GM19455 (cell line): ENCODE results near the gene TOMM5.
"Not testable (repeated sequence)": the region's sequence is repeated elsewhere in the genome, so short reads cannot be mapped to it uniquely, and the experiment has no call there.

ENCODE experiments used
- ATAC-seq: cut with Tn5 transposase; IDR thresholded peaks from one replicate; pipeline ENCODE4 v1.9.1; 2021; ENCODE audit not compliant: unreplicated experiment

TOMM5 gene

DNA sequence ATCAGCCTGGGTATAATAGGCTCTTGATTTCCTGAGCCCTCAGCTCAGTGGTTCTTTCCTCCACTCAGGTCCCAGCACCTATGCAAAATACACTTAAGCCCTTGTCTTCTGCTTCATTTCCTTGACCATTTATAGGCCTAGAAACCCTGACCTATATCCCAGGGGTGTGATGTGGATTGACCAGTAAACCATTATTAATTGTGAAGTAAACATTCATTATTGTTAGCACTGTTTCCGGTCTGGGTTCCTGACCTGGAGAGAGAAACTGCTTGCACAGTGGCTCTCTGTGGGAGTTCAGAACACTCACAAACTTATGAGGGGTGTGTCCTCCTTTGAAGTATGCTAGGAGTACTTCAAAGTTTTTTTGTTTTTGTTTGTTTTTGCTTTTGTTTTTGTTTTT lies 19.6 kb upstream of the TOMM5 start:
- no peak for ATAC-seq

DNA sequence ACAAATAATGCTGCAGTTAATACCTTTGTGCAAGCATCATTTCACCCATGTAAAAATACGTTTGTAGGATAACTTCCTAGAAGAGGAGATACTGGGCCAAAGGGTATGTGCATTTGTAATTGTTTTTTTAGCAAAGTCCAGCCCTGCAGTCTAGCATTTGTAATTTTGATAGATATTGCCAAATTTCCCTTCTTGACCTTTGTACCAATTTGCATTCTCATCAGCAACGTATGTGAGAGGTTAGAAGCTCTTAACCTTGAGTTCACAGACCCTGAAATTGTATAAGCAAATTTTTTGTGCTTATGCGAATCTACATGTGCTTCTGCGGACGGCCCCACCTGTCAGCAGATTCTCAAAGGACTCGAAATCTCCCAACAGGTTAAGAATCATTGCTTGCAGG lies 18.6 kb upstream of the TOMM5 start:
- no peak for ATAC-seq

DNA sequence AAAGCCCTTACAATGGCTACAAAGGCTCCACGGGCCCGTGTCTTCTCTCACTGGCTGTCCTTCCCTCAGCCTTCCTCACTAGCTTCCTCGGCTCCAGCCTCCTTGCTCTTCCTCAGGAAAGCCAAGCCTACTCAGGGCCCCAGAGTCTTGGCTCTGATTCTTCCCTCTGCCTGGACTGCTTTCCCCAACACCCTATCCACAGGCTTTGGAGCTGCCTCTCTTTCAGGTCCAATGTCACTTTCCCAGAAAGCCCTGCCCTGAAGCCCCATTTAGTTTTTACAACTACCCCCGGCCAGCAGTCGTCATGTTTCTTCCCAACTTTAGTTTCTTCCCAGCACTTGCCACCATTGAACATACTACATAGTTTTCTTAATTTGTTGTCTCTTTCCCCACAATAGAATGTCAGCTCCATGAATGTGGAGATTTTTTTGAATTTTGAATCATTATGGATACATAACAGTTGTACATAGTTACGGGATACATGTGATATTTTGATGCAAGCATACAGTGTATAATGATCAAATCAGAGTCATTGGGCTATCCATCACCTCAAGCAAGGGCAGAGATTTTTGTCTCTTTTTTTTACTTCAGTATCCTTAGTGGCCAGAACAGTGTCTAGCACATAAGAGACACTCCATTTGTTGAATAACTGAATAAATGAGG lies 17.5 kb upstream of the TOMM5 start:
- no peak for ATAC-seq

DNA sequence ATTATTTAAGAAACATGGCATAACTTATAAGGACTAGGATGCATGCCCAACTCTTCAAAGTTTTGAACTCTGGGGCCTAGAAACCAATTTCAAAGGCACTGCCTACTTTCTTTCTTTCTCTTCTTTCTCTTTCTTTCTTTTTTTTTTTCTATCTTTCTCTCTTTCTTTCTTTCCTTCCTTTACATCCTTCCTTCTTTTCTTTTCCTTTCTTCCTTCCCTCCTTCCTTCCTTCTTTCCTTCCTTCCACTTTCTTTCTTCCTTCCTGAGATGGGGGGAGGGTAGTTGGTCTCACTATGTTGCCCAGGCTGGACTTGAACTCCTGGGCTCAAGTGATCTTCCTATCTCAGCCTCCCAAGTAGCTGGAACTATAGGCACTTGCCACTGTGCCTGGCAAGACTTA lies 15.9 kb upstream of the TOMM5 start:
- no peak for ATAC-seq

DNA sequence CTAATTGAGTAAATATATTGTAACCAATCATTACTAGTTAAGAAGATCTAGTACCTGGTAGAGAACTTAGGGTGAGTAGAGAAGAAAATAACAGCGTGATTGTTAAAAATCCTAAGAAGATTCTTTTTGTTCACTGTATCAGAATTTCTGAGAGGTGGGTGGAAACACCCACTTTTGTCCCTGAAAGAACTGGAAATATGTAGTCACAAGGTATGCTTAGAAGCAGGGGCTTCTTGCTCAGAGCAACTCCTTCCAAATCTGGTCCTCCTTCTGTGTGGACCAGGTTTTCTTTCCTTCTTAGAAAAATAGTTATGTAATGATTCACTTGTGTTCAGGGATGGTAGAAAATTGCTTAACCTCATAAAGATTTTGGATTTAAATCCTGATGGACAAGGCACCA lies 11.9 kb upstream of the TOMM5 start:
- ATAC-seq, result no peak

DNA sequence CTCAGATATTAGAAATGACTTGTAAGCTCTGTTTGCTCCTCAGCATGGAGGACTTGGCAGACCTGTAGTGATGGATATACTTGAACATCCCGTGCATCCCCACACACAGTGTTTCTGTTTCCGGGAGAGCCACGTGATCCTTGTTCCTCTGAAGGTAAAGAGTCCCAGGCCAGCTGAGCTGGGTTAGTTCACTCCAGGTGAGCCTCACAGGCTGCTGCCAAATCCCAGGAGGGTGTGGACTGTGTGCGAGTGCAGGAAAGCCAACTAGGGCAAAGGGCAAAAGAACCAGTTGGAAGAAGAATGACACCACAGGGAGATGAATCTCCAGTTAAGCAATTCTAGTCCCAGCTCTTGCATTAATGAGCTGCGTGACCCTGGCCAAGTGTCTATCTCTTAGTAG lies 10.4 kb upstream of the TOMM5 start:
- ATAC-seq, result no peak

DNA sequence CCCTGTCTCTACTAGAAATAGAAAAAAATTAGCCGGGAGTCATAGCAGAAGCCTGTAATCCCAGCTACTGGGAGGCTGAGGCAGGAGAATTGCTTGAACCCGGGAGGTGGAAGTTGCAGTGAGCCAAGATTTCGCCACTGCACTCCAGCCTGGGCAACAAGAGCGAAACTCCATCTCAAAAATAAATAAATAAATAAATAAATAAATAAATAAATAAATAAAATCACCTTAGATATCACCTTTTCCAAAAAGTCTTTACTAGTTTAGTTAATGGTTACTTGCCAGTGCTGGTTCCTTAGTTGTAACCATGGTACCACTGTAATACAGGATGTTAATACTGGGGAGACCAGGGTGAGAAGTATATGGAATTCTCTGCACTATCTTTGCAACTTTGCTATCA lies 9.7 kb upstream of the TOMM5 start:
- not testable (repeated sequence) for ATAC-seq

DNA sequence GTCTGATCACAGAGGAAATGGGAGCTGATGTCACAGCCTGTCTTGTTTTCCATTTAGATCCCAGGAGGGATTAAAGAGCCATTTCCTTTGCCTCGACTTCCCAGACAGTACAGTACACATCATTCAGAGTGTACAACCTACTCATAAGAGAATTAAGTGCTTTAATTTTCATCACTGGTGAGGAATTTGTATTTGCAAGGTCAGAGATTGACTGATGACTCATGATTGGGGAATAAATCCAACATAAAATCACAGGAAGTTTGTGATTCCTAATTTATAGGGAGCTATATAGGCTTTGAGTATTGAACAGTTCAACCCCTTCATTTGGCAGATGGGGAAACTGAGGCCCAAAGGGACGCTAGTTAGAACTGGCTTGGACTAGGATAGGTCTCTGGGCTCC lies 4.1 kb upstream of the TOMM5 start:
- no peak for ATAC-seq

DNA sequence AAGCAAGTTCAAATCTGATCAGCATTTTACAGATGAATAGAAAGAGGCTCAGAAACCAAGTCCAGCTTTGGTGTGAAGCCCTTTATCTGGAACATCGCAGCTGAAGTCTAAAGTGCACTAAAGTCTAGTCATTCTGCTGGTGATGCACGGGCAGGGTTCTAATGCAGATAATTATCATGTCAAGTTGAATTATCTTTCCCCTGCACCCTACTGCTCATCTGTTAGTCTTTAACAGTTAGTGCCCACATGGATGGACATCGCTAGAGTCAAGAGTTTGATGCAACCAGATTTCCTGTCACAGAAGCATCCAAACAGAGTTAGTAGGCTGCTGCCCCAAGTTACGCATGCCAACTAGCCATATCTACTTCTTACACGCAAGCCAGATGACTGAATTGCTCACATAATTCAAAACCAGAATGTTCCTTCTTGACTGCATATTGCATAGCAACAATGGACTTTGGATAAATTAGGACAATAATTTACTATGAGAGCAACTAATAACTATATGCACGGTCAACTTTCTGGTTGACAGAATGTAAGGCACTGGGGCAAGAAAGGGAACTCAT lies 1.6 kb upstream of the TOMM5 start:
- no peak for ATAC-seq

DNA sequence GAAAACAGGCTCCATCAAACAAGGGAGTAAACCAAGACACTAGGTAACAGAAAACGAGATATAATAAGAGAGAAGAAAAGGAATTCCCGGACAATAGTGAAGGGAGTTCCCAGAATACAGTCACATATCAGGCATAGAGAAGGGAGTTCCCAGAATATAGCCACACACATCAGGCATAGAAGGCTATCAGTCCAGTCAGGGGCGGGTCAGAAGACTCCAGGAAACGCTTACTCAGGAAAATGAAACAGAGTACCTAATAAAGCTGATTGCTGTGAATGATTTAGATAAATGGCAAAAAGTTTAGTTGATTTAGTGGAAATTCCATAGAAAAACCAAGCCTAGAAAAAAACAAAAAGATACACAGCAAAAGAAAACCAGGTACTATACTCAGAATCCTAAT lies 4.9 kb downstream of the TOMM5 start:
- no peak for ATAC-seq

DNA sequence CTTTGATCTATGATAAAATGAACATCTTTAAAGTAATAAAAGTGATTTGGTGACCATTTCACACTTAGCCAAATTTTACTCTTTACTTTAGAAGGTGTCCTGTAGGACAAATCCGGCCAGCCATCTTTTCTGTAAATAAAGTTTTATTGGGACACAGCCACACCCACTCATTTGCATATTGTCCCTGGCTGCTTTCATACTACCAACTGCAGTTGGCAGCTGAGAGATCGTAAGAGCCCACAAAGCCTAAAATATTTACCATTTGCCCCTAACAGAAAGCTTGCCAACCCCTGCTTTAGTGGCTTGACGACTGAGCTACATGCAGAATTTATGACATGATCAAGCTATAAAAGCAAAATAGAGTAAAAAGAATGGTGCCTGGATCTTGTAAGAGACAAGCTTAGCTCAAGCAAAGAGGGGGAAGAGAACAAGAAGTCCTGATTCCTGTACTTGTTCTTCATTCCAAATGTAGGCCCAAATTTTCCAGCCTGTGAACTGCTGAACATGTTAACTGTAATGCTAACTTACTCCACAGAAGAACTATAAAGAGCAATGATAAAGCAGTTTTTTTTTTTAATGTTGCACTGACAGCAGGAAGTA lies 8.8 kb downstream of the TOMM5 start:
- no peak for ATAC-seq

DNA sequence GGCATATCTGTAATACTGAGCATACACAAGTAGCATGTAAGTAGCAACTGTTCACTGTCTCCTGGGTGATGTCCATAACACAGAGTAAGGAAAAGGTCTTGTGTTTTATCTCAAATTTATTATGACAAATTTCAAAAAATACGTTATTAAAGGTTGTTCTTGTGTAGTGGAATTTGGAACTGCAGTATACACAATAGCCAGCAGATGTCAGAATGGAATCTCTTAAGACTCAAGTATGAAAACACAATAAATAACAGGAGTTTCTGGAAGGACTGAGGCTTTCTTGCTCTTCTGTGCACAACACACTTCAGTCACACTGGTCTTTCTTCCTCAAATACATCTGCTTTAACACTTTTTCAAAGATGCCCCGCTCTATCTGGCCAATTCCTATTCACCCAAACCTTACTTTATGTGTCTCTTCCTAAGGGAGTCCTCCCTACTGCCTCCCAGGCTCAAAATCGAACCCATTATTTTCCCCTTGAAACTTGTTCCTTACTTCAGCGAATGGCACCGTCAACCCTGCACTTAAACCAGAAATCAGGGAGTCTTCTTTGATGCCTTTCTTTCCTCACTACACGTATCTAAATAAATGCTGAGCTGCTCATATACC lies 9.7 kb downstream of the TOMM5 start:
- ATAC-seq, result no peak

DNA sequence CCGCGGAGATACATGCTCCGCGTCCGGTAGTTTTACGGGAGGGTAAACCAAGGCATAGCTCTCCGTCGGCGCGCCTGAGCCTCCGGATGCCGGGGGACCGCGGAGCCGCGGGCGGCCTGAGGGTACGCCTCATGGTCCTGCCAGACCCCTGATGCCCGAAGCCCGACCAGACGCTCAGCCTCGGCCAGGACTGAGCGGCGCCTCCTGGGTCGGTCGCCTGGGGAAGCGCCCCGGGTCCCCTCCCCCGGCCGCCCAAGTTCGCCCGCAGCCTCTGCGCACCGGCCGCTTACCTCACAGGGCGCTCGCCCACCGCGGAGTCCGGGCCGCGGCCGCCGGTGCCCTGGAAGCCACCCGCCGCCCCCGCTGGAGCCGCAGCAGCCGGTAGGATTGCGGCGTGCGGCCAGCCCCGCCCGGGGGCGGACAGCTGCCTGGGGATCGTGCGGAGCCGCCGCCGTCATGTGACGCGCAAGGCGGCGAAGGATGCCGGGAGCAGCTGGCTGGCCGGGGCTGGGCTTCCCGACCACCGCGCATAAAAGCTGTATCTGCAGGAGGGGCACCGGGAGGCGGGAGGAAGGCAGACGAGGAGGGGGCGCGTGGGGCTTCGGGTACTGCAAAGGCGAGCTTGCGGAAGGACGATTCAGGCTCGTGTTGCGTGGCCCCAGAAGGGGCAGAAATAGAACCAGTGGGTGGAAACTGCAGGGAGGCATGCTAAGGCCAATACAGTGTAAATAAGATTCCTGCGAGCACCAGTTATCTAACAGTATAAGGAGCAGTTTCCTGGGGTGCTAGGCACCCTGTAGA lies 16.3 kb downstream of the TOMM5 start, which contains the start of gene FBXO10:
FBXO10 (minus strand) TSS at position 460 of the 801 bp plus-strand sequence. CDS start 34,612 bp downstream, outside the sequence.
- peak; percentile 81 for ATAC-seq

DNA sequence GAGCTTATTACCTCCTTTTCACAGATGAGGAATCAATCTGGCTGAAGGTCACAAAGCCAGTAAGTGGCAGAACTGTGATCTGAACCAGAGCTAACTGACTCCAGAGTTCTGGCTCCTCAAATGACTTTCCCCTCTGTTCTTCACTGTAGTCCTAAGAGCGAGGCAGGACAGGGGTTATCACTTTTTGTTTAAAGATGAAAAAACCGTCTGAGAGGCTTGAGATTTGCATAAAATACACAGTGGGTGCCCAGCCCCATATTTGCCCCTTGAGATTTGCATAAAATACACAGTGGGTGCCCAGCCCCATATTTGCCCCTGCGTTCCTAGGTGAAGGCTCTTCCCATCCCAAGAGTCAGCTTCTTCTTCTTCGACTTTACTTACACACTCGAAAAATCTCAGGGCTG lies 16.9 kb downstream of the TOMM5 start:
- ATAC-seq, result peak; percentile 61

DNA sequence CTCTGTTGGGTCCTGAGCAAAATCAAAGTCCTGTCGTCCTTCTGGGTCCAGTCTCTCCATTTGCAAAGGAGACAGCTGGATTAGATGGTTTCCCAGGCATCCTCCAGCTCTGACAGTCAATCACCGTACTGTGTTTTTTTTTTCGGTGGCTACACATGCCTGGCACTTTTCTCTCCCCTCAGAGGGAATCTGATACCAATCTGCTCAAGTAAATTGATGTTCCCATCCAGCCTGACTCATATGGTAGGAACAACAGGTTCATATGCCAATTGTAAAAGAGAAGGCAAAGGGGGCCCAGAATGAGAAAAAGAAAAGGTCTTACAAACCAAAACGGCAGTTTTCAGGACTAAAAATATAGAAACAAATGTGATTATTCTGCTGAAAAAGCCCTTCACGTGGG lies 17.4 kb downstream of the TOMM5 start:
- no peak for ATAC-seq

DNA sequence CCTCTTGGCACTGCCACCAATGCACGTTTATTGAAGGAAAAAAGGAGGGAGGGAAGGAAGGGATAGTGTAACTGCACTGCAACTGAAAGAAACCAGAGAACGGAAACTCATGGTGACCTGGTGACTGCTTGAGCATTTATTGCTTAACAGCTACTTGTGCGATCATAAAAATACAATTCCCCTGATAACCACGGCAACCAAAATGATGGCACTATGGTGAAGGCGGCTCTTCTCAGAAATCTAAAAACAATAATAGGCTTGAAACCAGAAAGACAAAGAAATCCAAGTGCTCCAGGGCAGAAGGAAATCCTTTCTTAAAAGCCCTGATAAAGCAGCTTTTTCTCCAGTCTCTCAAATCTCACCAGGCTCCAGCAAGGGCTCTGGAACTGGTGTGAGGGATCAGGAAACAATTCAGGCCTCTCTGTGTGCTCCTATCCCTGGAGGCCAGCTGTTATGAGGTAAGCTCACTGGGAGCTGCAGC lies 18.1 kb downstream of the TOMM5 start:
- ATAC-seq, result no peak

DNA sequence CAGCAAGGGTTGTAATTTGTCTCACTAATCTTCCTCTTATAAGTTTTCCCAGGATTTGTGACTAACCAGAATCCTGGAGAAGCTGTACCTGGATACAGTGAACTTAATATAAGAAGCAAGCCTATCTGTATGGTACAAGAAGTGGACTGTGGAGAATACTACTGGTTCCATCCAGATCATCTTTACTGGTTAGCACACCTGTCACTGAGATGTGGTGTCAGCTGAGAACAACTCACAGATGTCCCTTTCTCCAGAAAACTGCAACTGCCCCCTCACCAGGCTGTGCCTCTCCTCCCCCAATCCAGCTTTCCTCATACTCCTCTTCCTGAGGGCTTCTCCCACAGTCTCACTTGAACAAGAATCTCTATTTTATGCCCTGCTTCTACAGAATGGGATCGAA lies 21.1 kb downstream of the TOMM5 start:
- ATAC-seq, result no peak

DNA sequence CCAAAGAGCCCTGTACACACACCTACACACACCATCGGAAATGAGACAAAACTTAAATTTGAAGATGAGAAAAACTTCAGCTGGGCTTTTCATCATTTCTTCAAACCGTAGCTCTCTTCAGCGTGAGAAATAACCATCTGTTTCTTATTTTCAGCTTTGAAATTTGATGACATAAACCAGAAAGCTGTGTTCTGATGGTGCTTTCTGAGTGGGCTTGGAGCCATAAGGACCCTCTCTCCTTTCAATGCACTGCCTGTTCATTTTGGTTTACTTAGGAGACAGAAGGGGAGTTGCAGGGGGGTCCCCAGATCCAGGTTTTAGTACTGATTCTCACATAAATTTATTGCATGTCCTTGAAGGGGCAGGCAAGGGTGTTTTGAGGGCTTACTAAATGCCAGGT lies 25.7 kb downstream of the TOMM5 start:
- no peak for ATAC-seq

DNA sequence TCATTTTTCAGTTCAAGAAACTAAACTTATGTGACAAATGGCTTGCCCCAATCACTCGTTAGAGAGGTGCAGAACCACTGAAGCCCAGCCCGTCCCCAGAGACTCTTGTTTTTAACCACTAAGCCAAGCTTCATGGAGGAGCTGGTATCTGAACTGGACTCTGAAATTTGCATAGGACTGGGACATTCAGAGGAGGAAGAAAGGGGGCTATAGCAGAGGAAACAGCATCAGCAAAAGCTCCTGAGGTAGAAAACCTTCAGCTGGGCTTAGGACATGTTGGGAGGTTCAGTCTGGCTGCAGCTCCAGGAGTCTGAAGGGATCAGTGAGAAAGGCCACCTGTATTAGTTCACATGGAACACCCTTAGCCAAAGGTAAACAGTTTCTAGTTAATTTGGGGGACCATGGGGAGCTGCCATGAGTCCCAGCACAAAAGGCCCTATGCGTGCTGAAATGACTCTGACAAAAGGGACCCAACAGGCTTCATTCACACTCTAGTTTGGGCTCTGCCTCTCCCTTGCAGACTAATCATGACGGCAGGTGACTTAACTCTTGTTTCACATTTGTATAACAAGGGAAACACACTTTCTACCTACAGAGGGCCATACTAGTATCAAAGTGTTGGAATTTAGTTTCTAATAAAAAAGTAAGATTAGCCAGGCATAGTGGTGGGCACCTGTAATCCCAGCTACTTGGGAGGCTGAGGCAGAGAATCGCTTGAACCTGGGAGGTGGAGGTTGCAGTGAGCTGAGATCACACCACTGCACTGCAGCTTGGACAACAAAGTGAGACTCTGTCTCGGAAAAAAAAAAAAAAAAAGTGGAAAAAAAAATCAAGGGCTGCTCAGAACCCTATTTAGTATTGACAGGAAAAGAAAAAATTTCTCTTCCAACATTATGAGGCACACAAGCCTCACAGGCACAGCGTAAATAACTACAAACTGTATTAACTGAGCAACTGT lies 26.5 kb downstream of the TOMM5 start:
- ATAC-seq, result peak; percentile 77

DNA sequence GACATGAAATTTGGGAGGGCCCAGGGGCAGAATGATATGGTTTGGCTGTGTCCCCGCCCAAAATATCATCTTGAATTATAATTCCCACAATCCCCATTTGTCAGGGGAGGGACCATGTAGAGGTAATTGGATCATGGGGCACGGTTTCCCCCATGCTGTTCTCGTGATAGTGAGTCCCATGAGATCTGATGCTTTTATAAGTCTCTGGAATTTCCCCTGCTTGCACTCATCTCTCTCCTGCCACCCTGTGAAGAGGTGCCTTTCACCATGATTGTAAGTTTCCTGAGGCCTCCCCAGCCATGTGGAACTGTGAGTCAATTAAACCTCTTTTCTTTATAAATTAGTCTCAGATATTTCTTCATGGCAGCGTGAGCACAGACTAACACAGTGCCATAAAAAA lies 27.5 kb downstream of the TOMM5 start:
- no peak for ATAC-seq
